ENCODE data around the gene CHIC2.

Gene CHIC2

DNA sequence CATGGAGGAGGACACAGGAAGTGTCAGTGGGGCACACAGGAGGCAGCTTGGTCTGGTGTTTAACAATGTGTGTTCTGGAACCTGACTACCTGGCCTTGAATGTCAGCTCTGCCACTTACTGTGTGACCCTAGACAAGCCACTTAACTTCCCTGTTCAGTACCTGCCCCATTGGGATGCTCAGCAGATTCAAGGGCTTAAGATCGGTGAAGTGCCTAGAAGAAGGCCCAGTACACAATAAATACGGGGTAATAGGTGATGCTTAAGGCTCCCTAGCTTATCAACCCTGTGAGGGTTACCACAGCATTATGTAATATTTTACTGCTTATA, 1.6 kb upstream of the CHIC2 start:
- no peak overlapping the region for H3K9ac ChIP-seq (ENCODE audit: low read depth, low read length)
- H3K36me3 ChIP-seq (ENCODE audit: control insufficient read depth, insufficient read depth, low read length), result no peaks in the 10 kb centered on the region
- H3K9me3 ChIP-seq (ENCODE audit: control insufficient read depth, insufficient read depth, low read length), result no peaks in the 10 kb centered on the region
- H3K27me3 ChIP-seq (ENCODE audit: control insufficient read depth, insufficient read depth, low read length), result peaks cover 12% of the 10 kb centered on the region
- peaks cover 3% of the 10 kb centered on the region for H3K4me1 ChIP-seq (ENCODE audit: control insufficient read depth, insufficient read depth, low read length)
- no peak overlapping the region for H3K4me3 ChIP-seq (ENCODE audit: low read depth, low read length)

DNA sequence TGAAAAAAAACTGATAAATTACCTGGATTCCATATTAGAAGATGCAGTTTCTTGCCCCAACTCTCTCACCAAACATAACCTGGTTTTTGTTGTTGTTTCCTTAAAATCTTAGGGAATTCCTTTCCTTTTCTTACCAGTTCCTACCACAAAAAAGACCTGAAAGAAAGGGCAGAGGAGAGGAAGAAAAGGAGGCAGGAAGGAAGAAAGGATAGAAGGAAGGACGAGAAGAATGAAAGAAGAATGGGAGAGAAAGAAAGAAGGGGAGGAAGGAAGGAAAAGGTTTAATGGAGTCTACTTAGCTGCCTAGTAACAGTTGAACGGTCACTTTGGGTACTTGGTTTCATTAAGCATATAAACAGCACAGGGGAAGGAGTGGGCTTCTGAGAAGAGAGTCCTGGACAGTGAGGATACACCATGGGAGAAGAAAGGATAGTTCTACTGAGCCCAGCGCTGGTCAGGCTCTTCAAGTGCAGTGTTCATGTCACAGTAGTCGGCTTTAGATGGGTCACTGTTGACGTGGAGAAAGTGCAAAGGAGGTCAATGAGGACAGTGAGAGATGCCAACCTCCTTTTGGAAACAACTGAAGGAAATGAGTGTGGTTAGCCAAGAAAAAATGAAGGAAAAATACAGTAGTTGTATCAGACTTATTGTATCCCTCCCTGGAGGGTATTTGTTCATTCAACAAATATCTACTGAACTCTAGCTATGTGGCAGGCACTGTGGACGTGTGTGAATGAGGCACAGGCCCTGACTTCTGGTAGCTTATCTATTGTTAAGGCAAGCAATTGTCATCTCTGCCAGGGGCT, 1.1 kb upstream of the CHIC2 start:
- Histone ChIP-seq H3K27me3 (ENCODE audit: control insufficient read depth, insufficient read depth, low read length) (peaks cover 12% of the 10 kb centered on the region), H3K9ac (ENCODE audit: low read depth, low read length) (no peak overlapping the region), H3K4me3 (ENCODE audit: low read depth, low read length) (peak overlapping the region; percentile 79), H3K36me3 (ENCODE audit: control insufficient read depth, insufficient read depth, low read length) (no peaks in the 10 kb centered on the region), H3K4me1 (ENCODE audit: control insufficient read depth, insufficient read depth, low read length) (peaks cover 3% of the 10 kb centered on the region), H3K9me3 (ENCODE audit: control insufficient read depth, insufficient read depth, low read length) (no peaks in the 10 kb centered on the region)

DNA sequence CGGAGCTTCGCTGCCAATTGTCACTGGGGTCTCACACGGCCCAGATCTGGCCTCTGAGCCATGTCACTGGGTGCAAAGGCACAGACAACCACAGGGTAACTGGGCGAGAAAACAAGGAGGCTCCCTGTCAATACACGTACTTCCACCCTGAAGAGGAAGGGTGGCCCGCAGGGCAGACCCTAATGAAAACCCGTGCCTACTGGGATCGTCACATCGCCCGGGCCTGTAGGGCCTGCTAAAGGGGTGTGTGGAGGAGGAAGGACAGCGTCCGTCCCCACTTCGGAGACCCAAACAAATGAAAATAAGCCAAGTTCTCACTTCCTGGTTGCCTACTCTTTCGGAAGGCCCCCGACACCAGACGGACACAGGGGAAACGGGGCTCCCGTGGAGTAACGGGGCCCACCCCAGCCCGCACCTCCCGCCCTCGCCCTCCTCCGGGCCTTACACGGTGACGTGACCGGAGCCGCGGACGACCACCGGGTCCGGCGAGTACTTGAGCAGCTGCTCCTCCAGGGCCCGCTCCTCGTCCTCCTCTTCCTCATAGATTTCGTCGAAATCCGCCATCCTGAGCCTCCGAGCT, 578 bp downstream of the CHIC2 start:
- peak overlapping the region; percentile 71 for H3K4me3 ChIP-seq (ENCODE audit: low read depth, low read length)
- H3K9me3 ChIP-seq (ENCODE audit: control insufficient read depth, insufficient read depth, low read length), result no peaks in the 10 kb centered on the region
- H3K27me3 ChIP-seq (ENCODE audit: control insufficient read depth, insufficient read depth, low read length), result peaks cover 12% of the 10 kb centered on the region
- H3K9ac ChIP-seq (ENCODE audit: low read depth, low read length), result peak overlapping the region; percentile 26
- no peaks in the 10 kb centered on the region for H3K36me3 ChIP-seq (ENCODE audit: control insufficient read depth, insufficient read depth, low read length)
- peaks cover 3% of the 10 kb centered on the region for H3K4me1 ChIP-seq (ENCODE audit: control insufficient read depth, insufficient read depth, low read length)

DNA sequence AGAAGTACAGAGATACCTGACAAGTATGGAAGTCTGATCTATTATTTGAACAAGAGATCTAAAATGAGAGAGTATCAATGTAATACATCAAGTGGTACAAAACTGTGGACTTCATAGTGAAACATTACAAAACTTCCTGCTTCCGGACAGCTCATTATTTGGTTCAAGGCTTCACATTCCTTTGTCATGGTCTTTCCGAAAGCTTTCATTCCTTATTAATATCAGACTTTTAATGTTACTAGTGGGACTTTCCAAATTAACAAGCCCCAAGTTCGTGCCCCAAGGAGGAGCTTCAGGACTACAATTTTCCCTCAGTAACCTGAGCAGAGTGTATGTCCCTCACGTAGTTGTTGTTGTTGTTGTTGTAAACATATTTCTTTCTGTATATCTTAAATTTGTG, 1.2 kb downstream of the CHIC2 start:
- Histone ChIP-seq H3K27me3 (ENCODE audit: control insufficient read depth, insufficient read depth, low read length) (peaks cover 12% of the 10 kb centered on the region), H3K4me3 (ENCODE audit: low read depth, low read length) (peak overlapping the region; percentile 71), H3K4me1 (ENCODE audit: control insufficient read depth, insufficient read depth, low read length) (peaks cover 3% of the 10 kb centered on the region), H3K9ac (ENCODE audit: low read depth, low read length) (no peak overlapping the region), H3K9me3 (ENCODE audit: control insufficient read depth, insufficient read depth, low read length) (no peaks in the 10 kb centered on the region), H3K36me3 (ENCODE audit: control insufficient read depth, insufficient read depth, low read length) (no peaks in the 10 kb centered on the region)

DNA sequence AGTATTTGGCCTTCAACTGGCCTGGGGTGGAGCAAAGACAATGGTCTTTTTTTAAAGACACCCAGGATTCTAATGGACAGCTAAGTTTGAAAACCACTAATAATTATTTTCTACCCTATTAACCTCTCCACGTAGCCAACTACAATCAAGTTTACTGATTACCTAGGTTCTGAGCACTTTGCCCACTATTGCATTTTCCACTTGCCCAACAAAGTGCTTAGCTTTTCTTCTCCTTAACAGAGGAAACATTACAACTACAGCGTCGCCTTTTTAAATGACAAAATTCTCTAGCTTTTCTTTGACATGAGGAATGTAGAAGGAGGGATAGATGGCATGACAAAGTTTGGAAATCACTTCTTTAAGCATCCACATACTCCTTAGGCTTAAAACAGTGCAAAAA, 2.0 kb downstream of the CHIC2 start:
- Histone ChIP-seq H3K36me3 (ENCODE audit: control insufficient read depth, insufficient read depth, low read length) (no peaks in the 10 kb centered on the region), H3K27me3 (ENCODE audit: control insufficient read depth, insufficient read depth, low read length) (peaks cover 12% of the 10 kb centered on the region), H3K9me3 (ENCODE audit: control insufficient read depth, insufficient read depth, low read length) (no peaks in the 10 kb centered on the region), H3K9ac (ENCODE audit: low read depth, low read length) (no peak overlapping the region), H3K4me1 (ENCODE audit: control insufficient read depth, insufficient read depth, low read length) (peaks cover 3% of the 10 kb centered on the region), H3K4me3 (ENCODE audit: low read depth, low read length) (no peak overlapping the region)

DNA sequence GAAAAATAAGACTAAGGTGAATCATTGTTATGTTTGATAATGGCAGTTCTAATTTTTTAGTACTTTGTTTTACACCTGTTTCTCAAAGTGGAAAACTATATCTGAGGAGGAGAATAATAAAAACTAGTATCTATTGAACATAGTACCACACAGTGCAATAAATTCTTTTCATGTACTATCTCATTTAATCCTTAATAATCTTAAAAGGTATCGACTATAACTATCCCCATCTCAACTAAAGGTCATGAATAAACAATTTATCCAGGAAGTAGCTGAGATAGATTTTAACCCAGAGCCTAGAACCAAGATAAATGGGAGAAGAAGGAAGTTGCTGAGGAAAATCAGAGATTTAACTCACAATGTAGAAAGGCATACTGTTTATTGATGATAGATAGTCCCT, 2.5 kb downstream of the CHIC2 start:
- no peak overlapping the region for H3K4me3 ChIP-seq (ENCODE audit: low read depth, low read length)
- no peaks in the 10 kb centered on the region for H3K9me3 ChIP-seq (ENCODE audit: control insufficient read depth, insufficient read depth, low read length)
- peaks cover 3% of the 10 kb centered on the region for H3K4me1 ChIP-seq (ENCODE audit: control insufficient read depth, insufficient read depth, low read length)
- H3K27me3 ChIP-seq (ENCODE audit: control insufficient read depth, insufficient read depth, low read length), result peaks cover 12% of the 10 kb centered on the region
- no peak overlapping the region for H3K9ac ChIP-seq (ENCODE audit: low read depth, low read length)
- H3K36me3 ChIP-seq (ENCODE audit: control insufficient read depth, insufficient read depth, low read length), result no peaks in the 10 kb centered on the region

DNA sequence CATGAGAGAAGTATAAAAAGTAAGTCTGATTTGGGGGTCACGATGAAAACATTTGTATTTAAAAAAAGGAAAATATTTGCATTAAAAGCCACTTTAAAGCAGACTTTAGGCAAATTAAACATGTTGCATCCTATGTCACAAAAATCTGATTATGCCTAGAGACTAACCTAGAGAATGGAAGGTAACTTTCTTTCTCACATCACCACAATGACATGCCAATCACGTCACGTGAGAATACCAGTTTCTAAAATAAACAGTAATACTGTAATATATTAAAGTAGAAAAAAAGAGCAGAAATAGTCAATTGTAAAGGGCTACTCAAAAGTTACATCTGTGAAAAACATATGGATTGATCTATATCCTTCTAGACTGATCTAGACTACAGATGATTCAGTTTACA, 3.3 kb downstream of the CHIC2 start:
- H3K27me3 ChIP-seq (ENCODE audit: control insufficient read depth, insufficient read depth, low read length), result peaks cover 12% of the 10 kb centered on the region
- H3K4me1 ChIP-seq (ENCODE audit: control insufficient read depth, insufficient read depth, low read length), result peaks cover 3% of the 10 kb centered on the region
- no peak overlapping the region for H3K9ac ChIP-seq (ENCODE audit: low read depth, low read length)
- H3K4me3 ChIP-seq (ENCODE audit: low read depth, low read length), result no peak overlapping the region
- H3K9me3 ChIP-seq (ENCODE audit: control insufficient read depth, insufficient read depth, low read length), result no peaks in the 10 kb centered on the region
- H3K36me3 ChIP-seq (ENCODE audit: control insufficient read depth, insufficient read depth, low read length), result no peaks in the 10 kb centered on the region

DNA sequence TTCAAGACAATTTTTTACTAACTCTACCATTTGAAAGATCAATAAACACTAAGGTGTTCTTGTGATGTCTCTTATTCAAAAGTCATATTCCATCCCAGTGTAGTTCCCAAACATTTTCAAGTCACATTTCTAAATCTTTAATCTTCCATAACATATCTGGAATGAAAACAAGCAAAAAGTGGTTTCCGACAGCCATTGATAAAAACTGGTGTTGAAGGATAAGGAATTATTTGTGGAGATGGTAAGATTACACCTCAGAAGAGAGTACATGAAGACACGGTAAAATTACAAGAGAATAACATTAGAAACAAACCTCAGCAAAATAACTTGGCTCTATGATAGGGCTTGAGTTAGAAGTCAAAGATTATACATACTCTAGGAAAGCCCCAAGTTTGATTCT, 4.3 kb downstream of the CHIC2 start:
- H3K4me1 ChIP-seq (ENCODE audit: control insufficient read depth, insufficient read depth, low read length), result peaks cover 3% of the 10 kb centered on the region
- peaks cover 2% of the 10 kb centered on the region for H3K27me3 ChIP-seq (ENCODE audit: control insufficient read depth, insufficient read depth, low read length)
- H3K4me3 ChIP-seq (ENCODE audit: low read depth, low read length), result no peak overlapping the region
- no peaks in the 10 kb centered on the region for H3K36me3 ChIP-seq (ENCODE audit: control insufficient read depth, insufficient read depth, low read length)
- no peaks in the 10 kb centered on the region for H3K9me3 ChIP-seq (ENCODE audit: control insufficient read depth, insufficient read depth, low read length)
- H3K9ac ChIP-seq (ENCODE audit: low read depth, low read length), result no peak overlapping the region

DNA sequence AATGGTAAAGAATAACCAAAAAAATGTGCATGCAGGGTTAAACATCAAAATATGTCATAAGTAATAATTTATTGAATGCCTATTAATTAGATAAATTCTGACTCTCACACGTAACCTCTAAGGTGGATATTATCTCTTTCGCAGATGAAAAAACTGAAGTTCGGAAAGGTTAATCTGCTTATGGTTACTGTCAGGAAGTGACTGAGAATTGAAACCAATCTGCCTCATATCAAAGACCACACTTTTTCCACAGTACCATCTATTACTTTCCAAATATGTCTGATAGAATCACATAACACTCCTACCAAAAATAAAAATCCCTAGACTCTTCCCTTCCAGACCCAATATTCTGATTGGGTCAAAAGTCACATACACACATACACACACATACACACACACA, 6.2 kb downstream of the CHIC2 start:
- Histone ChIP-seq H3K9me3 (ENCODE audit: control insufficient read depth, insufficient read depth, low read length) (no peaks in the 10 kb centered on the region), H3K36me3 (ENCODE audit: control insufficient read depth, insufficient read depth, low read length) (no peaks in the 10 kb centered on the region), H3K9ac (ENCODE audit: low read depth, low read length) (no peak overlapping the region), H3K4me1 (ENCODE audit: control insufficient read depth, insufficient read depth, low read length) (peaks cover 3% of the 10 kb centered on the region), H3K4me3 (ENCODE audit: low read depth, low read length) (no peak overlapping the region), H3K27me3 (ENCODE audit: control insufficient read depth, insufficient read depth, low read length) (no peaks in the 10 kb centered on the region)

DNA sequence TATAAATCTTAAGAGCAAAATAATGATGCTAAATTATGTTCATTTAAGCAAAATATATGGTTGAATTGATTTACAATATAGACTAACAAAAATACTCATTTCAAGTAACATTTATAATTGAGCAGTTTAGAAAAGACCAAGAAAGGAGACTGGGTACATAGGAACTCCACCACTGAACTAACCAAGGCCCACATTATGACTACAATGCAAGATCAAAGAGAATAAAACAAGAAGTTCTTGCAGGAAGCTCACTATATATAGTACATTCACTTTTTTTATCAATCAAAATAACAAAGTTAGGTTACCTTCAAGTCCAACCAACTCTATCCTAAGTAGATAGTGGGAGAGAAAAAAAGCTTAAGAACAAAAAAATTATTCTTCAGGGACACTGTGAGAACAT, 8.0 kb downstream of the CHIC2 start:
- no peaks in the 10 kb centered on the region for H3K9me3 ChIP-seq (ENCODE audit: control insufficient read depth, insufficient read depth, low read length)
- H3K9ac ChIP-seq (ENCODE audit: low read depth, low read length), result no peak overlapping the region
- no peaks in the 10 kb centered on the region for H3K27me3 ChIP-seq (ENCODE audit: control insufficient read depth, insufficient read depth, low read length)
- no peaks in the 10 kb centered on the region for H3K36me3 ChIP-seq (ENCODE audit: control insufficient read depth, insufficient read depth, low read length)
- no peaks in the 10 kb centered on the region for H3K4me1 ChIP-seq (ENCODE audit: control insufficient read depth, insufficient read depth, low read length)
- H3K4me3 ChIP-seq (ENCODE audit: low read depth, low read length), result no peak overlapping the region

DNA sequence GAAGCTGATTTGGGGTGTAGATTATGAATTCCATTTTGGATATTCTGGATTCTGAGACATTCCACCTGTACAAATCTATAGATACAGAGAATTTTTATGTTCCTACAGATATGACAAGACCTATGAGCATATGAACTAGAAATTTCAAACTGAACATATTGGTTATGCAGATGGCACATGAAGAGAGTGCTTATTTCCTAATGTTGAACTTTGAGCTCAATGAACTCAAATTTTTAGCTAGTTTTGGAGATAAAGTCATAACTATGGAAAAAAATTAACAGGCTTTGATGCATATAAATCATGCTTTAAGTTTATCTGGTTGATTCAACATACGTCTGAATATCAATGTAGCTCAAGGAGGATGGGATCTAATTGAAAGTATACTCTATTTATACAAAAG, 8.9 kb downstream of the CHIC2 start:
- H3K9ac ChIP-seq (ENCODE audit: low read depth, low read length), result no peak overlapping the region
- no peaks in the 10 kb centered on the region for H3K4me1 ChIP-seq (ENCODE audit: control insufficient read depth, insufficient read depth, low read length)
- no peaks in the 10 kb centered on the region for H3K36me3 ChIP-seq (ENCODE audit: control insufficient read depth, insufficient read depth, low read length)
- no peaks in the 10 kb centered on the region for H3K27me3 ChIP-seq (ENCODE audit: control insufficient read depth, insufficient read depth, low read length)
- H3K9me3 ChIP-seq (ENCODE audit: control insufficient read depth, insufficient read depth, low read length), result no peaks in the 10 kb centered on the region
- H3K4me3 ChIP-seq (ENCODE audit: low read depth, low read length), result no peak overlapping the region

DNA sequence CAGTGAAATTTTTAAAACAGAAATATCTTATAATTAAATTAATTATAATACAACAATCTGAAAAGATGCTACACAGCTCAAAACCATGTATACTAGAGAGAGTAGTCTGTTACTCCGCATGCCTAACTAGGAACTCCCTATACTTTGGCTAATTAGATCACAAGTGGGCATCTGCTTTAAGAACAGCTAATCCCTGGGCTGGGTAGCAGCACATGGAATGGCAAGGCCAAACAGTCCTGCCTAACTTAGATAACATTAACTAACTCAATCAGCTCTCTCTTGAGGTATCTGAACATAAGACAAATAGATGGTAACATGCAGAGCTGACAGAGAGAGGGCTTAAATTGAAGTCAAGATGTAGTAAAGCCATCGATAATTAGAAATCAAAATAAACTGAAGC, 9.9 kb downstream of the CHIC2 start:
- no peaks in the 10 kb centered on the region for H3K4me1 ChIP-seq (ENCODE audit: control insufficient read depth, insufficient read depth, low read length)

More for the DNA sequence above, 9.9 kb downstream of the CHIC2 start:
- H3K27me3 ChIP-seq (ENCODE audit: control insufficient read depth, insufficient read depth, low read length), result no peaks in the 10 kb centered on the region
- no peak overlapping the region for H3K9ac ChIP-seq (ENCODE audit: low read depth, low read length)
- no peaks in the 10 kb centered on the region for H3K9me3 ChIP-seq (ENCODE audit: control insufficient read depth, insufficient read depth, low read length)
- no peaks in the 10 kb centered on the region for H3K36me3 ChIP-seq (ENCODE audit: control insufficient read depth, insufficient read depth, low read length)
- H3K4me3 ChIP-seq (ENCODE audit: low read depth, low read length), result no peak overlapping the region
